Trophoblast cell (in vitro differentiated cells and primary cell): ENCODE data around the gene ATL1.

Source experiments
- DNase-seq, 2 donors: peaks; one replicate each; pipeline ENCODE4 v3.0.0-alpha.2; 2016
- H2AFZ ChIP-seq: 2 replicates; pipeline ENCODE4 v1.6.1; 2013; ENCODE audit warnings: low read length, moderate library complexity, mild to moderate bottlenecking; ENCODE audit not compliant: insufficient read depth, poor library complexity
- H2AK5ac ChIP-seq: 2 replicates; pipeline ENCODE4 v1.6.1; 2013; ENCODE audit warnings: mild to moderate bottlenecking, low read length
- H2BK120ac ChIP-seq: 2 replicates; pipeline ENCODE4 v1.6.1; 2013; ENCODE audit warnings: low read length, mild to moderate bottlenecking, moderate library complexity; ENCODE audit not compliant: insufficient read depth, poor library complexity
- H2BK12ac ChIP-seq: 2 replicates; pipeline ENCODE4 v1.6.1; 2013; ENCODE audit warnings: mild to moderate bottlenecking, low read length, moderate library complexity
- H2BK5ac ChIP-seq: 2 replicates; pipeline ENCODE4 v1.6.1; 2013; ENCODE audit warnings: low read length, low read depth, moderate library complexity, mild to moderate bottlenecking; ENCODE audit not compliant: poor library complexity
- H3K14ac ChIP-seq: 2 replicates; pipeline ENCODE4 v1.6.1; 2013; ENCODE audit warnings: mild to moderate bottlenecking, low read length
- H3K18ac ChIP-seq: 2 replicates; pipeline ENCODE4 v1.6.1; 2013; ENCODE audit warnings: mild to moderate bottlenecking, low read length
- H3K23ac ChIP-seq: 2 replicates; pipeline ENCODE4 v1.6.1; 2013; ENCODE audit warnings: low read length
- H3K27ac ChIP-seq: 2 replicates; pipeline ENCODE4 v1.5.1; 2013; ENCODE audit warnings: low read depth, mild to moderate bottlenecking, inconsistent platforms, low read length, moderate library complexity
- H3K27me3 ChIP-seq: 2 replicates; pipeline ENCODE4 v1.6.1; 2013; ENCODE audit warnings: inconsistent platforms, mild to moderate bottlenecking, low read length, moderate library complexity; ENCODE audit not compliant: insufficient read depth
- H3K36me3 ChIP-seq, 2 experiments: 1 replicate in 1 of 2; 2 replicates in 1 of 2; pipeline ENCODE4 v1.6.1; 2013; ENCODE audit warnings: low read length in 2 of 2, mild to moderate bottlenecking in 2 of 2, moderate library complexity in 1 of 2; ENCODE audit not compliant: insufficient read depth in 2 of 2, control insufficient read depth in 1 of 2
- H3K4ac ChIP-seq: 2 replicates; pipeline ENCODE4 v1.6.1; 2013; ENCODE audit warnings: low read depth, mild to moderate bottlenecking, low read length, moderate library complexity
- H3K4me1 ChIP-seq, 2 experiments: 1 replicate in 1 of 2; 2 replicates in 1 of 2; pipeline ENCODE4 v1.6.1; 2013; ENCODE audit warnings: low read length in 2 of 2, mild to moderate bottlenecking in 2 of 2, moderate library complexity in 1 of 2; ENCODE audit not compliant: insufficient read depth in 2 of 2, control insufficient read depth in 1 of 2
- H3K4me2 ChIP-seq: 2 replicates; pipeline ENCODE4 v1.6.1; 2013; ENCODE audit warnings: inconsistent platforms, mild to moderate bottlenecking, low read length, moderate library complexity
- H3K4me3 ChIP-seq: 2 replicates; pipeline ENCODE4 v1.5.1; 2013; ENCODE audit warnings: mild to moderate bottlenecking, low read depth, low read length, inconsistent platforms
- H3K79me1 ChIP-seq: one replicate; pipeline ENCODE4 v1.6.1; 2013; ENCODE audit warnings: low read length
- H3K79me2 ChIP-seq: 2 replicates; pipeline ENCODE4 v1.6.1; 2013; ENCODE audit warnings: low read length, mild to moderate bottlenecking; ENCODE audit not compliant: control insufficient read depth, insufficient read depth, poor library complexity
- H3K9ac ChIP-seq: 2 replicates; pipeline ENCODE4 v1.6.1; 2013; ENCODE audit warnings: mild to moderate bottlenecking, low read length
- H3K9me3 ChIP-seq: 2 replicates; pipeline ENCODE4 v1.6.1; 2013; ENCODE audit warnings: low read depth, mild to moderate bottlenecking, control low read depth, inconsistent platforms, low read length; ENCODE audit not compliant: insufficient read depth
- H4K12ac ChIP-seq: 2 replicates; pipeline ENCODE4 v1.6.1; 2013; ENCODE audit warnings: low read depth, mild to moderate bottlenecking, low read length, moderate library complexity
- H4K8ac ChIP-seq: 2 replicates; pipeline ENCODE4 v1.6.1; 2013; ENCODE audit warnings: low read depth, mild to moderate bottlenecking, low read length, moderate library complexity
- H4K91ac ChIP-seq: one replicate; pipeline ENCODE4 v1.6.1; 2013; ENCODE audit warnings: low read depth, mild to moderate bottlenecking, low read length, moderate library complexity
- WGBS: extraction: QIAGEN DNeasy Blood & Tissue Kit; methylation state at CpG from one replicate; pipeline ENCODE4 v1.1.7; 2013; ENCODE audit warnings: missing lambda C conversion rate; ENCODE audit not compliant: insufficient read length, insufficient coverage; ENCODE audit errors: extremely low coverage; 5-methylcytosine and 5-hydroxymethylcytosine counted together

ATL1 gene

GRCh38 chr14:50520947-50521815, 38.8 kb upstream of the ATL1 start:
- Histone ChIP-seq H2BK120ac (no peak overlapping the region), H3K27ac (no peak overlapping the region), H2AFZ (no peak overlapping the region), H3K9ac (no peak overlapping the region), H4K8ac (no peak overlapping the region), H2BK5ac (no peak overlapping the region), H3K4me2 (no peak overlapping the region), H3K27me3 (no peaks in the 10 kb centered on the region), H3K9me3 (no peaks in the 10 kb centered on the region), H3K23ac (no peak overlapping the region), H2BK12ac (no peak overlapping the region), H2AK5ac (no peak overlapping the region), H3K4me3 (no peak overlapping the region), H3K36me3 (peaks cover 0 to 2% of the 10 kb centered on the region in 2 experiments), H3K4me1 (peaks cover 0 to 2% of the 10 kb centered on the region in 2 experiments), H3K14ac (no peak overlapping the region), H3K79me2 (peaks cover 2% of the 10 kb centered on the region), H3K79me1 (no peaks in the 10 kb centered on the region), H3K18ac (no peak overlapping the region), H4K91ac (no peak overlapping the region), H3K4ac (no peak overlapping the region), H4K12ac (no peak overlapping the region)
- no CpG with 5 or more reads among the region's 5 CpGs for WGBS
- DNase-seq: no peak

GRCh38 chr14:50521912-50522341, 38.0 kb upstream of the ATL1 start:
- Histone ChIP-seq H3K4me1 (peaks cover 0 to 2% of the 10 kb centered on the region in 2 experiments), H4K12ac (no peak overlapping the region), H3K18ac (no peak overlapping the region), H4K91ac (no peak overlapping the region), H3K4me2 (no peak overlapping the region), H3K4me3 (no peak overlapping the region), H3K79me2 (peaks cover 2% of the 10 kb centered on the region), H3K9me3 (no peaks in the 10 kb centered on the region), H4K8ac (no peak overlapping the region), H2BK5ac (no peak overlapping the region), H2BK120ac (no peak overlapping the region), H3K27me3 (no peaks in the 10 kb centered on the region), H3K4ac (no peak overlapping the region), H3K79me1 (no peaks in the 10 kb centered on the region), H2AK5ac (no peak overlapping the region), H3K14ac (no peak overlapping the region), H3K9ac (no peak overlapping the region), H3K36me3 (peaks cover under 1 to 2% of the 10 kb centered on the region in 2 experiments), H2BK12ac (no peak overlapping the region), H3K23ac (no peak overlapping the region), H3K27ac (no peak overlapping the region), H2AFZ (no peak overlapping the region)
- no CpG with 5 or more reads among the region's 1 CpG for WGBS
- no peak for DNase-seq

- Histone ChIP-seq H4K8ac (no peak overlapping the region), H3K79me2 (peaks cover 6% of the 10 kb centered on the region), H3K4ac (peak overlapping the region; percentile 83), H3K23ac (no peak overlapping the region), H4K91ac (no peak overlapping the region), H3K27ac (no peak overlapping the region), H3K4me2 (no peak overlapping the region), H2AK5ac (no peak overlapping the region), H3K36me3 (peaks cover 2% of the 10 kb centered on the region in 2 experiments), H2BK5ac (no peak overlapping the region), H2AFZ (no peak overlapping the region), H3K14ac (no peak overlapping the region), H3K4me3 (no peak overlapping the region), H3K9me3 (no peaks in the 10 kb centered on the region), H3K18ac (no peak overlapping the region), H3K79me1 (no peaks in the 10 kb centered on the region), H3K9ac (no peak overlapping the region), H3K27me3 (no peaks in the 10 kb centered on the region), H2BK120ac (no peak overlapping the region), H4K12ac (no peak overlapping the region), H2BK12ac (no peak overlapping the region), H3K4me1 (peaks cover 0 to 2% of the 10 kb centered on the region in 2 experiments)
- no peak for DNase-seq
- 100% methylated on average over 1 of the region's 5 CpGs for WGBS
Observed at GRCh38 chr14:50523271-50524041, 36.5 kb upstream of the ATL1 start.

- H4K8ac ChIP-seq: no peak overlapping the region
- no peak overlapping the region for H3K4me2 ChIP-seq
- WGBS: no CpG with 5 or more reads among the region's 2 CpGs
- no peak overlapping the region for H4K91ac ChIP-seq
- no peak overlapping the region for H2AK5ac ChIP-seq
- H3K9ac ChIP-seq: no peak overlapping the region
- no peak overlapping the region for H3K18ac ChIP-seq
- no peak overlapping the region for H2BK120ac ChIP-seq
- DNase-seq: no peak
- peaks cover 7% of the 10 kb centered on the region for H3K79me2 ChIP-seq
- no peaks in the 10 kb centered on the region for H3K9me3 ChIP-seq
- no peaks in the 10 kb centered on the region for H3K79me1 ChIP-seq
- no peaks in the 10 kb centered on the region for H3K27me3 ChIP-seq
- H3K36me3 ChIP-seq: peaks cover 2 to 5% of the 10 kb centered on the region in 2 experiments
- H3K4me3 ChIP-seq: no peak overlapping the region
- no peak overlapping the region for H3K27ac ChIP-seq
- no peak overlapping the region for H4K12ac ChIP-seq
- no peak overlapping the region for H2BK5ac ChIP-seq
- H3K4me1 ChIP-seq: peaks cover 0 to 2% of the 10 kb centered on the region in 2 experiments
- H3K4ac ChIP-seq: no peak overlapping the region
- H2BK12ac ChIP-seq: no peak overlapping the region
- no peak overlapping the region for H3K14ac ChIP-seq
- no peak overlapping the region for H2AFZ ChIP-seq
- H3K23ac ChIP-seq: no peak overlapping the region
Observed at GRCh38 chr14:50524060-50524459, 35.9 kb upstream of the ATL1 start.
